ENCODE data around the gene ASAP3.
"Not testable (repeated sequence)": the region's sequence is repeated elsewhere in the genome, so short reads cannot be mapped to it uniquely, and the experiment has no call there.

Gene ASAP3

DNA sequence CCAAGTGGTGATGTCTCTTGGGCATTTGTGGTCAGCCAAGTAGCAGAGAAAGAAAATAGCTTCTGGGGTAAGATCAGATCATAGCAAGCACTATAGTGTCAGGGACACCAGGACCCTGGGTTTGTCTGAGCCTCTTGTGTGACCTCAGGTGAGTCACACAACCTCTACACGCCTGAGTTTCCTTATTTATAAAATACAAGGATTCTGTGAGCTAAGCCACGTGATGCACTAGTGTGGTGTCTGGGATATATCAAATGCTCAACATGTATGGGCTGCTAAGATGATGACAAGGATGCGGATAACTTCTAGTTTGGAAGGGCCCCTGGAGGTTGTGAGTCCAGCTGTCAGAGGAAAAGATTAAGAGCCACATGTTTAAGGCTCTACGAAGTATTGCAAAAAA, 89.8 kb downstream of the ASAP3 start:
- no peak for DNase-seq

GRCh38 chr1:23393706-23394105, 90.3 kb downstream of the ASAP3 start:
- no peak for DNase-seq

DNA sequence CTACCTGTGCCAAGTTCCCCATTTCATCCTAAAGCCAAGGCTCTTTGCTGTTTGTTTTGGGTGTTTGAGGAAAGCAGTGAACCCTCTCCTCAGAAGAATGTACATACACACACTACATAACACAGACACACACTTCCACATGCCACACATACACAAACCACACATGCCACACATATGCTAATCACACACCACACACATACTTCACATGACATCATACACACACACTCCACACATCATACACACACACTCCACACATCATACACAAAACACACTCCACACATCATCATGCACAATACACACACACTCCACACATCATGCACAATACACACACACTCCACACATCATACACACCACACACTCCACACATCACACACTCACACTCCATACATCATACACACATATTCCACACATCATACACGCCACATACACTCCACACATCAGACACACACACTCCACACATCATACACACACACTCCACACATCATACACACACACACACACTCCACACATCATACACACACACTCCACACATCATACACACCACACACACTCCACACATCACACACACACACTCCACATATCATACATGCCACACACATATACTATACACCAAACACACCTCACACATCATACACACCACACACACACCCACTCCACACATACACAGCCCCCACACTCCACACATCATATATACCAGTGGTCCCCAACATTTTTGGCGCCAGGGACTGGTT, 91.7 kb downstream of the ASAP3 start:
- no peak for DNase-seq

DNA sequence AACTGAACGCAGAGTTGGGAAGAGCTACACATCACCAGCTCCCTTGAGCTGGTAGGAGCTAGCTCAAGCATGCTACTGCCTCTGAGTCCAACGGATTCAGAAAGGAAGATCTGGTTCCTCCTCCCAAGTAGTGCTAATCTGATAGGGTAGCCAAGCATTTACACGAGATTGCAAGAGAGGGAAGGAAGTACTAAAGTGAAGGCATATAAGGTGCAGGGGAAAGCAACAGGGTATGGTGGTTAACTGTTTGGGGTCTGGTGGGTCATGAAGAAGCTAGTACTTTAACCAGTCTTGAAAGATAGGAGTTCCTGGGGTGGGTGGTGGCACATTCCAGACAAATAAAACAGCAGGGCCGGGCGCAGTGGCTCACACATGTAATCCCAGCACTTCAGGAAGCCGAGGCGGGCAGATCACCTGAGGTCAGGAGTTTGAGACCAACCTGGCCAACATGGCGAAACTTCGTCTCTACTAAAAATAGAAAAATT, 94.1 kb downstream of the ASAP3 start:
- no peak for DNase-seq

GRCh38 chr1:23387494-23387893, 96.5 kb downstream of the ASAP3 start:
- DNase-seq: no peak

DNA sequence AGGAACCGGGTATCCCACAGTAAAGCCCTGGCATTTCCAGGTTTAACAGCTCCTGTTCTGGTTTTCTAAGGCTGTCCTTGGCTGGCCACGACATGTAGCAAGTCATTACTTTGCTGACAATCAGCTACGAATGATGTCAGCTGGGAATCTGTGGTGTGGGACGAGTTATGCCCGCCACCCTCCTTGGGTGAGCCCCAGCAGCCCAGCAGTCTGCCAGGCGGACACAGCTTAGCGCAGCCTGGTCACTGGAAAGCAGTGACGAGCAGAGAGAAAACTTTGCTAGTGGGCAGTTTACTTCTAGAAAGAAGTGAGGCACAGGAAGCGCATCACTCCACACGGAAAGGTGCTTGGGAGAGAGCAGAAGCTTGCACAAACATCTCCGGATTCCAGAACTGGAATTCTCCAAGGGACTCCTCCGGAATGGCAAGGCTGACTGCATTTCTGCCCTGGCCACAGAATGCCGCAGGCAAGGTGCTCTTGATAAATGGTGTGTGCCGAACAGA, 98.8 kb downstream of the ASAP3 start:
- no peak for DNase-seq

DNA sequence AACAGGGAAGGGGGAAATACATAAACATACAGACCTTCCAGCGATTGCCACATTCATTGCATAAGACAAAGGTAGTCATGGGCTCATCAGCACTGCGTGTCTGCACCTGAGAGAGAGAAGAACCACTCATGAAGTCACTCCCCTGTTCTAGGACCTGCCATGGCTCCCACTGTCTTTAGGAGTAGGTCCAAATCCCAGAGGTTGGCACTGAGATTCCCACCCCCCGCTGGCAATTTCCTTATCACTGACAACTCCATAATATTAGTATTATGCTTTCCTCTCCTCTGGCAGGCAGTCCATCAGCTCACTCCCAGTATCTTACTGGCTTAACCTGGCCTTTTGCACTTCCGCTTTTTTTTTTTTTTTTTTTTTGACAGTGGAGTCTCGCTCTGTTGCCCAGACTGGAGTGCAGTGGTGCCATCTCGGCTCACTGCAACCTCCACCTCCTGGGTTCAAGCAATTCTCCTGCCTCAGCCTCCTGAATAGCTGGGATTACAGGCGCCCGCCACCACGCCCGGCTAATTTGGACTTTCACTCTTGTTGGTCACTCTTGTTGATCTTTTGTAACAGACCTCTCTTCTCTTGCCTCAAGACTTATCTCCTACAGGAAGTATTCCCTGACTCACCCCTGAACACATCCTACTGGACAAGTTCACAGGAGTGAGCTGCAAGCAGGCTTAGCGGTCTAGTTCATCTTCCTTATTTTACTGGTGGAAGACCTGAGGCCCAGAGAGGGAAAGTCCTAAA, 99.5 kb downstream of the ASAP3 start:
- DNase-seq: no peak

DNA sequence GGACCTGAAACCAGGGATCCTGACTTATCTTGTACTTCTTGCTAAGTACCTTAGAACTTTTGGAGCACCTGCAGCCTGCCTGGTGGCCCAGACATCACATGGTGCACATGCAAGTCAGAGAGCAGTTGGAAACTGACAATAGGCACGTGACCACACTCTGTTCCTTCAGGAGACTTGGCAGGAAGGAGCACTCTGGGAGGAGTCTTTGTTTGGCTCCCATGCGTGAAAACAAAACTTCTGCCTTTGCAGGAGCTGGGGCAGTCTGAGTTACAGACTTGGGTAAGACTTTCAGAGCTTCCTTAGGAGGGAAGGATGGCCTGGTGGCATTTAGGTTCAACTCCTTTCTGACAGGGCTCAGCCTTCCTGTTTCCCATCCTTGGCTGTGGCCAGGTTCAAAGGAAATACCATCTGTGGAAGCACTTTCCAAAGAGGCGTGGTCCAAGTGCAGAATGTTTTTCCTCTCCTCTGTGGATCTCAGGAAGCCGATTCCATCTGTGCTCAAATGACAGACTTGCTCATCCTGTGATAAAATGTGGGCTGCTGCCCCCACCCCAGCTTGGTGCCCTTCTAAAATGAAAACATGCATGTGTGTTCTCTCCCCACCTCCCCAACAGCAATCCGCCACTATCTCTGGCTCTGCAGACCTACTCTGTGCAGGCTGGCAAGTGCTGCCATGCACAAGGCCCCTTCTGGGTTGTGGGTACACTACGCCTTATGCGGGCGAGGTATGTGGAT, 100.2 kb downstream of the ASAP3 start:
- no peak for DNase-seq

- no peak for DNase-seq
Measured at GRCh38 chr1:23381233-23381885, 102.6 kb downstream of the ASAP3 start.

DNA sequence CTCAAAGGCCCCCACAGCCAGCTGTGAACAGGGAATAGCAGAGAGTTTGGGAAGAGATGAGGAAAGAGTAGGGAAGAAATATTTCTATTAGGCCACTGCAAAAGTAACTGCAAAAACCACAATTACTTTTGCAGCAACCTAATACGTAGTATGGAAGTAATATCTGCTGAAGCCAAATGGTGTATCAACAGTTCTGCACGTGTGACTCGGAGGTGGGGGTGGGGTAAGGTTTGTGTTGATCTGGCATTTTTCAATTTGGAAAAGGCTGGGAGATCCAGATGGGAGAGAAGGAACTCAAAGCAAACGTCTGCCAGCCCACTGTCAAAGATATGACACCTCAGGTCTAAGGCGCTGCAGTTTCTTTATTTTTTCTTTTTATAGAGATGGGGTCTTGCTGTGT, 103.3 kb downstream of the ASAP3 start:
- no peak for DNase-seq

DNA sequence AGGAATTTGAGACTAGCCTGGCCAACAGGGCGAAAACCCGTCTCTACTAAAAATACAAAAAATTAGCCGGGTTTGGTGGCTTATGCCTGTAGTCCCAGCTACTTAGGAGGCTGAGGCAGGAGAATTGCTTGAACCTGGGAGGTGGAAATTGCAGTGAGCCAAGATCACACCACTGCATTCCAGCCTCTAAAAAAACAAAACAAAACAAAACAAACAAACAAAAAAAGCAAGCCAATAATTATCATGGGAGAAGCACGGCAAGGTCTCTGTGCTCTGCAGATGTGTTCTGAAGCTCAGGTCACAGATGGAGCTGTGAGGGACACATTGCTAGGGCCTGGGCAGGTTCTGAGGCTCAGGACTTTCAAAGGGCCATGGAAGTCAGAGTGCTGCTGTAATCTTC, 103.7 kb downstream of the ASAP3 start:
- DNase-seq: not testable (repeated sequence)

Measured in stimulated activated CD4-positive, alpha-beta T cell treated with anti-CD3 and anti-CD28 coated beads, Interleukin-4, amount 100 ng/mL, for 24 hours (primary cell).